Endothelial cell (in vitro differentiated cells): ENCODE measurements around the gene NARF. TPM values are rescaled to one million over a fixed set of nuclear protein-coding genes. Genes with fewer than 3 reads are reported as not detected.

Experiments used
- DNase-seq: peaks from one replicate; pipeline ENCODE4 v3.0.0; 2021; ENCODE audit warnings: low spot score
- H3K27ac Mint-ChIP-seq: one replicate; pipeline ENCODE4 v1.8.0; 2021; ENCODE audit warnings: mixed read lengths, inconsistent platforms; ENCODE audit not compliant: unreplicated experiment
- H3K27me3 Mint-ChIP-seq: one replicate; pipeline ENCODE4 v1.8.0; 2021; ENCODE audit warnings: mild to moderate bottlenecking, moderate library complexity, mixed read lengths, inconsistent platforms; ENCODE audit not compliant: unreplicated experiment
- H3K36me3 Mint-ChIP-seq: one replicate; pipeline ENCODE4 v1.8.0; 2021; ENCODE audit warnings: mild to moderate bottlenecking, low read depth, mixed read lengths, inconsistent platforms; ENCODE audit not compliant: unreplicated experiment
- H3K4me1 Mint-ChIP-seq: one replicate; pipeline ENCODE4 v1.8.0; 2021; ENCODE audit warnings: mild to moderate bottlenecking, mixed read lengths, inconsistent platforms; ENCODE audit not compliant: unreplicated experiment
- H3K4me3 Mint-ChIP-seq: one replicate; pipeline ENCODE4 v1.8.0; 2021; ENCODE audit warnings: mild to moderate bottlenecking, mixed read lengths, inconsistent platforms; ENCODE audit not compliant: unreplicated experiment
- H3K9me3 Mint-ChIP-seq: one replicate; pipeline ENCODE4 v1.8.0; 2021; ENCODE audit warnings: mixed read lengths, inconsistent platforms; ENCODE audit not compliant: unreplicated experiment
- CTCF ChIP-seq: fragments of 200-600 bp; sonication (generic); IDR thresholded peaks from one replicate; pipeline ENCODE4 v1.5.0; 2021; ENCODE audit warnings: antibody characterized with exemption; ENCODE audit not compliant: unreplicated experiment
- total RNA-seq: library from RNA; stranded (reverse); fragmentation: NEBNext Ultra II Directional; extraction: Animal tissue kit (Norgen Biotek cat#: 25700); gene quantifications from one replicate; pipeline ENCODE4 v1.2.1, GENCODE V29; 2021; ENCODE audit not compliant: unreplicated experiment

The NARF gene
- total RNA-seq, 1 donor from 2014 or later, result 88.7 TPM

- H3K4me3 Mint-ChIP-seq, result no peak overlapping the region
- H3K27me3 Mint-ChIP-seq, result peaks cover 4% of the 10 kb centered on the region
- peaks cover 4% of the 10 kb centered on the region for H3K9me3 Mint-ChIP-seq
- TF ChIP-seq CTCF, result no peak
- peaks cover 22% of the 10 kb centered on the region for H3K36me3 Mint-ChIP-seq
- H3K4me1 Mint-ChIP-seq, result peaks cover 8% of the 10 kb centered on the region
- peak overlapping the region; percentile 17 for H3K27ac Mint-ChIP-seq
- no peak for DNase-seq
Measured at GRCh38 chr17:82424863-82425159, 33.7 kb upstream of the NARF start.

GRCh38 chr17:82428546-82428945 lies 30.0 kb upstream of the NARF start:
- no peaks in the 10 kb centered on the region for H3K9me3 Mint-ChIP-seq
- H3K4me3 Mint-ChIP-seq, result no peak overlapping the region
- TF ChIP-seq CTCF, result no peak
- H3K4me1 Mint-ChIP-seq, result peaks cover 10% of the 10 kb centered on the region
- no peak for DNase-seq
- peaks cover 2% of the 10 kb centered on the region for H3K27me3 Mint-ChIP-seq
- no peaks in the 10 kb centered on the region for H3K36me3 Mint-ChIP-seq
- no peak overlapping the region for H3K27ac Mint-ChIP-seq

- H3K27ac Mint-ChIP-seq, result no peak overlapping the region
- DNase-seq, result no peak
Measured at GRCh38 chr17:82429824-82430223, 28.7 kb upstream of the NARF start.

DNA sequence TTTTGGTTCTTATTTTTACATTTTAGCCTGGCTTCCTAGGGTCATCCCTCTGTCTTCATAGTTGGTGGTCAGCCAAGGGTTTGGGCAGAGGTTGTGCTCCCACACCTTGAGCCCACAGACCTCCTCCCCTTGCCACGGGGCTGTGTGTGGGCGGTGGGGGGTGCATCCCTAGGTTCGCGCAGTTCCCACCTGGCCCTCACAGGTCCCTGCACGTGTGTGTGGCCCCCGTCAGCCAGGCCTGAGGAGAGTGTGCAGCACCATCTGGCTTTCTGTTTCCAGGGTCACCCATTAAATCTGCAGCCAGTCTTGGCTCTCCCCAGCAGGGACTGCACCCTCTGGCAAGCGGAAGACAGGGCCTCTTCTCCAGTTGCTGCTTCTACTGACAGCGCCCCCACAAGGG lies 26.5 kb upstream of the NARF start:
- H3K4me1 Mint-ChIP-seq, result peaks cover 2% of the 10 kb centered on the region
- no peak overlapping the region for H3K27ac Mint-ChIP-seq
- H3K4me3 Mint-ChIP-seq, result no peak overlapping the region
- no peak for TF ChIP-seq CTCF
- peaks cover 2% of the 10 kb centered on the region for H3K27me3 Mint-ChIP-seq
- no peak for DNase-seq
- H3K36me3 Mint-ChIP-seq, result no peaks in the 10 kb centered on the region
- no peaks in the 10 kb centered on the region for H3K9me3 Mint-ChIP-seq

More at GRCh38 chr17:82429824-82430223, 28.7 kb upstream of the NARF start:
- Mint-ChIP-seq H3K36me3 (no peaks in the 10 kb centered on the region), H3K9me3 (no peaks in the 10 kb centered on the region), H3K4me3 (no peak overlapping the region), H3K27me3 (no peaks in the 10 kb centered on the region), H3K4me1 (peaks cover 10% of the 10 kb centered on the region)
- no peak for TF ChIP-seq CTCF

DNA sequence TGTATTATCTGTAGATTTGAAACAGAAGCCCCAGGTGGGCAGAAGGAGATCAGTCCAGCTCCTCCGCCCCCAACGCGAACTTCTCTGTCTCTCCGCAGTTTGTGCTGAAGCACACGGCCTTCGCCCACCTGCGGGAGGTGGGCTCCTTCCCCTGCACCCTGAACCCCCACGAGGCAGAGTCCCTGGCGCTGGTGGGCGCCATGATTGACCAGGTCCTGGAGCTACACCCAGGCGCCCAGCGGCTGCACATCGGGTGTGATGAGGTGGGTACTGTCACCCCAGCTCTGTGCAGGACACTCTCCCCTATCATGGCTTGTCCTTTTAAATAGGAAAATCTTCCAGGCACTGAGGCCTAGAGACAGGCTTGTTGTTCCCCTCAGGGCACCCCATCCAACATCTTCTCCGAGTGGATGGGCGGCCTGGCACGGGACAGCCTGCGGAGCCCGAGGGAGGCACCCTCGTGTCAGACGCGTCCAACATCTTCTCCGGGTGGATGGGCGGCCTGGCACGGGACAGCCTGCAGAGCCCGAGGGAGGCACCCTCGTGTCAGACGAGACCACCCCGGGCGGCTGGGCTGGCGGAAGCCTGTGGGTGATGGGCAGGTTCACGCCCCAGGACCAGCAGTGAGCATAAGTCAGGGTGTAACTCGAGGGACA lies 24.9 kb upstream of the NARF start:
- no peak overlapping the region for H3K27ac Mint-ChIP-seq
- peaks cover 2% of the 10 kb centered on the region for H3K27me3 Mint-ChIP-seq
- no peak for DNase-seq
- TF ChIP-seq CTCF, result no peak
- no peaks in the 10 kb centered on the region for H3K36me3 Mint-ChIP-seq
- no peak overlapping the region for H3K4me3 Mint-ChIP-seq
- H3K4me1 Mint-ChIP-seq, result peaks cover 2% of the 10 kb centered on the region
- no peaks in the 10 kb centered on the region for H3K9me3 Mint-ChIP-seq
